Activated T-helper 2 cell treated with anti-CD3 and anti-CD28 coated beads, Interferon-gamma antibody, Interleukin-2, Interleukin-4, amounts not matched to agents 10 μg/mL and 5 μg/mL and 100 μg/mL, durations not matched to agents 14 hours and 24 hours and 36 hours (primary cell): ENCODE data around the gene TTLL11. TPM values are rescaled to one million over a fixed set of nuclear protein-coding genes. Genes with fewer than 3 reads are reported as not detected.
"Not testable (repeated sequence)": the region's sequence is repeated elsewhere in the genome, so short reads cannot be mapped to it uniquely, and the experiment has no call there.

Source experiments
- DNase-seq: peaks from one replicate; pipeline ENCODE4 v3.0.0; 2021; ENCODE audit warnings: low spot score
- H3K27ac Mint-ChIP-seq: one replicate; pipeline ENCODE4 v1.8.0; 2021; ENCODE audit warnings: mixed read lengths
- H3K27me3 Mint-ChIP-seq: one replicate; pipeline ENCODE4 v1.8.0; 2021; ENCODE audit warnings: low read depth, mixed read lengths
- H3K36me3 Mint-ChIP-seq: one replicate; pipeline ENCODE4 v1.8.0; 2021; ENCODE audit warnings: low read depth, mixed read lengths
- H3K4me1 Mint-ChIP-seq: one replicate; pipeline ENCODE4 v1.8.0; 2021; ENCODE audit warnings: low read depth, mixed read lengths
- H3K4me3 Mint-ChIP-seq: one replicate; pipeline ENCODE4 v1.8.0; 2021; ENCODE audit warnings: low read depth, mild to moderate bottlenecking, moderate library complexity, mixed read lengths
- H3K9me3 Mint-ChIP-seq: one replicate; pipeline ENCODE4 v1.8.0; 2021; ENCODE audit warnings: mixed read lengths
- intact Hi-C: fragments of 100-400 bp; cut with micrococcal nuclease; formaldehyde crosslinking; loops from one replicate; pipeline ENCODE4 v1.15.1; 2023
- total RNA-seq: library from RNA; stranded (reverse); gene quantifications from 2 replicates; pipeline ENCODE4 v1.2.3, GENCODE V29; 2022

Gene TTLL11
- total RNA-seq, 1 donor from 2014 or later, result 2.2 TPM

GRCh38 chr9:122121931-122122330, 28.8 kb upstream of the TTLL11 start:
- intact Hi-C loops, result no loop called here
- no peak overlapping the region for H3K4me3 Mint-ChIP-seq
- no peaks in the 10 kb centered on the region for H3K9me3 Mint-ChIP-seq
- no peak overlapping the region for H3K27ac Mint-ChIP-seq
- H3K36me3 Mint-ChIP-seq, result no peaks in the 10 kb centered on the region
- H3K27me3 Mint-ChIP-seq, result peaks cover 23% of the 10 kb centered on the region
- H3K4me1 Mint-ChIP-seq, result peaks cover 7% of the 10 kb centered on the region
- no peak for DNase-seq

GRCh38 chr9:122121391-122121790, 28.3 kb upstream of the TTLL11 start:
- Mint-ChIP-seq H3K36me3 (no peaks in the 10 kb centered on the region), H3K4me1 (peaks cover 7% of the 10 kb centered on the region), H3K27me3 (peaks cover 20% of the 10 kb centered on the region), H3K4me3 (no peak overlapping the region), H3K9me3 (no peaks in the 10 kb centered on the region), H3K27ac (no peak overlapping the region)
- no peak for DNase-seq
- intact Hi-C loops, result no loop called here

GRCh38 chr9:122120316-122121071, 27.4 kb upstream of the TTLL11 start:
- H3K9me3 Mint-ChIP-seq, result no peaks in the 10 kb centered on the region
- no peak for DNase-seq
- peaks cover 11% of the 10 kb centered on the region for H3K27me3 Mint-ChIP-seq
- H3K4me1 Mint-ChIP-seq, result peaks cover 3% of the 10 kb centered on the region
- intact Hi-C loops, result no loop called here
- no peaks in the 10 kb centered on the region for H3K36me3 Mint-ChIP-seq
- no peak overlapping the region for H3K27ac Mint-ChIP-seq
- no peak overlapping the region for H3K4me3 Mint-ChIP-seq

- DNase-seq, result no peak
- Mint-ChIP-seq H3K36me3 (no peaks in the 10 kb centered on the region), H3K9me3 (no peaks in the 10 kb centered on the region), H3K4me1 (peaks cover 2% of the 10 kb centered on the region), H3K27ac (no peak overlapping the region), H3K4me3 (no peak overlapping the region), H3K27me3 (peaks cover 8% of the 10 kb centered on the region)
- intact Hi-C loops, result no loop called here
These were observed 26.6 kb upstream of the TTLL11 start for GRCh38 chr9:122119721-122120120.

- peaks cover 7% of the 10 kb centered on the region for H3K27me3 Mint-ChIP-seq
- no peaks in the 10 kb centered on the region for H3K9me3 Mint-ChIP-seq
- DNase-seq, result no peak
- no peaks in the 10 kb centered on the region for H3K36me3 Mint-ChIP-seq
- intact Hi-C loops, result no loop called here
- H3K4me1 Mint-ChIP-seq, result peaks cover 2% of the 10 kb centered on the region
- no peak overlapping the region for H3K27ac Mint-ChIP-seq
- H3K4me3 Mint-ChIP-seq, result no peak overlapping the region
These were observed 26.0 kb upstream of the TTLL11 start for GRCh38 chr9:122119166-122119521.

GRCh38 chr9:122118343-122119165, 25.4 kb upstream of the TTLL11 start:
- intact Hi-C loops, result no loop called here
- peaks cover 2% of the 10 kb centered on the region for H3K4me1 Mint-ChIP-seq
- H3K4me3 Mint-ChIP-seq, result no peak overlapping the region
- H3K36me3 Mint-ChIP-seq, result no peaks in the 10 kb centered on the region
- H3K27ac Mint-ChIP-seq, result no peak overlapping the region
- no peak for DNase-seq
- H3K27me3 Mint-ChIP-seq, result peaks cover 5% of the 10 kb centered on the region
- H3K9me3 Mint-ChIP-seq, result no peaks in the 10 kb centered on the region

- H3K4me1 Mint-ChIP-seq, H3K27me3 Mint-ChIP-seq, intact Hi-C loops, DNase-seq, H3K4me3 Mint-ChIP-seq, H3K36me3 Mint-ChIP-seq, H3K27ac Mint-ChIP-seq, H3K9me3 Mint-ChIP-seq: not testable (repeated sequence)
These were observed 24.1 kb upstream of the TTLL11 start for GRCh38 chr9:122117241-122117640.

GRCh38 chr9:122116448-122117173, 23.5 kb upstream of the TTLL11 start:
- intact Hi-C loops, result no loop called here
- DNase-seq, result no peak
- Mint-ChIP-seq H3K4me3 (no peak overlapping the region), H3K9me3 (no peaks in the 10 kb centered on the region), H3K27me3 (peaks cover 3% of the 10 kb centered on the region), H3K27ac (no peak overlapping the region), H3K36me3 (no peaks in the 10 kb centered on the region), H3K4me1 (no peaks in the 10 kb centered on the region)

- intact Hi-C loops, result no loop called here
- no peak overlapping the region for H3K4me3 Mint-ChIP-seq
- H3K9me3 Mint-ChIP-seq, result no peaks in the 10 kb centered on the region
- H3K4me1 Mint-ChIP-seq, result no peaks in the 10 kb centered on the region
- peaks cover 3% of the 10 kb centered on the region for H3K27me3 Mint-ChIP-seq
- DNase-seq, result no peak
- no peaks in the 10 kb centered on the region for H3K36me3 Mint-ChIP-seq
- H3K27ac Mint-ChIP-seq, result no peak overlapping the region
These were observed 22.9 kb upstream of the TTLL11 start for GRCh38 chr9:122116040-122116439.

GRCh38 chr9:122115176-122116035, 22.3 kb upstream of the TTLL11 start:
- Mint-ChIP-seq H3K27me3 (peaks cover 3% of the 10 kb centered on the region), H3K27ac (no peak overlapping the region), H3K4me1 (no peaks in the 10 kb centered on the region), H3K9me3 (no peaks in the 10 kb centered on the region), H3K36me3 (no peaks in the 10 kb centered on the region), H3K4me3 (no peak overlapping the region)
- intact Hi-C loops, result no loop called here
- DNase-seq, result no peak

GRCh38 chr9:122113574-122113973, 20.5 kb upstream of the TTLL11 start:
- intact Hi-C loops, result no loop called here
- Mint-ChIP-seq H3K4me1 (no peaks in the 10 kb centered on the region), H3K27ac (no peak overlapping the region), H3K9me3 (no peaks in the 10 kb centered on the region), H3K4me3 (no peak overlapping the region), H3K27me3 (peaks cover 3% of the 10 kb centered on the region), H3K36me3 (no peaks in the 10 kb centered on the region)
- DNase-seq, result no peak

- Mint-ChIP-seq H3K36me3 (no peaks in the 10 kb centered on the region), H3K9me3 (no peaks in the 10 kb centered on the region), H3K27ac (no peak overlapping the region), H3K4me3 (no peak overlapping the region), H3K27me3 (peaks cover 3% of the 10 kb centered on the region), H3K4me1 (no peaks in the 10 kb centered on the region)
- intact Hi-C loops, result no loop called here
- DNase-seq, result no peak
These were observed 19.1 kb upstream of the TTLL11 start for GRCh38 chr9:122112238-122112637.
